Keratinocyte (primary cell): ENCODE measurements around the gene NAT9. TPM values are rescaled to one million over a fixed set of nuclear protein-coding genes. Genes with fewer than 3 reads are reported as not detected.

ENCODE experiments used
- DNase-seq: peaks from one replicate; pipeline ENCODE4 v3.0.0-alpha.2; 2011; ENCODE audit warnings: low read depth, missing footprints, low spot score
- FAIRE-seq: peaks from 2 replicates; lab custom pipeline; 2011; peaks lifted over from hg19 to GRCh38; lab: Jason Lieb, UNC
- H2AFZ ChIP-seq: 2 replicates; pipeline ENCODE4 v1.6.0; 2012; ENCODE audit warnings: low read length, control low read depth, inconsistent platforms; ENCODE audit not compliant: control insufficient read depth
- H3K27ac ChIP-seq: 2 replicates; pipeline ENCODE4 v1.5.1; 2011; ENCODE audit warnings: low read length; ENCODE audit not compliant: control insufficient read depth, insufficient read depth
- H3K27me3 ChIP-seq: 3 replicates; pipeline ENCODE4 v1.6.0; 2011; ENCODE audit warnings: low read length; ENCODE audit not compliant: control insufficient read depth, insufficient read depth; ENCODE audit errors: extremely low read depth
- H3K36me3 ChIP-seq, 2 experiments: 2 replicates in 1 of 2; 3 replicates in 1 of 2; pipeline ENCODE4 v1.5.1; 2011; ENCODE audit warnings: low read length in 2 of 2, mild to moderate bottlenecking in 1 of 2; ENCODE audit not compliant: control insufficient read depth in 2 of 2, insufficient read depth in 2 of 2; ENCODE audit errors: extremely low read depth in 1 of 2
- H3K4me1 ChIP-seq: 3 replicates; pipeline ENCODE4 v1.5.1; 2011; ENCODE audit warnings: low read length; ENCODE audit not compliant: control insufficient read depth, insufficient read depth; ENCODE audit errors: extremely low read depth
- H3K4me2 ChIP-seq: 3 replicates; pipeline ENCODE4 v1.6.0; 2011; ENCODE audit warnings: low read depth, low read length; ENCODE audit not compliant: control insufficient read depth, insufficient read depth; ENCODE audit errors: extremely low read depth
- H3K4me3 ChIP-seq, 3 experiments: fragments of 200-600 bp in 1 of 3; sonication (generic) in 1 of 3; 2 replicates in 2 of 3; 3 replicates in 1 of 3; pipeline ENCODE4 v1.5.1; 2011 to 2016; ENCODE audit warnings: low read length in 3 of 3, mild to moderate bottlenecking in 3 of 3, control low read depth in 2 of 3, inconsistent platforms in 1 of 3, low read depth in 1 of 3, mixed read lengths in 1 of 3, mixed run types in 1 of 3, moderate library complexity in 1 of 3; ENCODE audit not compliant: control insufficient read depth in 2 of 3, insufficient read depth in 2 of 3; ENCODE audit errors: extremely low read depth in 1 of 3
- H3K79me2 ChIP-seq: 2 replicates; pipeline ENCODE4 v1.6.0; 2012; ENCODE audit warnings: low read length; ENCODE audit not compliant: control insufficient read depth, insufficient read depth
- H3K9ac ChIP-seq: 3 replicates; pipeline ENCODE4 v1.6.0; 2011; ENCODE audit warnings: low read length; ENCODE audit not compliant: control insufficient read depth, insufficient read depth; ENCODE audit errors: extremely low read depth
- H3K9me1 ChIP-seq: 3 replicates; pipeline ENCODE4 v1.6.0; 2011; ENCODE audit warnings: low read length; ENCODE audit not compliant: control insufficient read depth, insufficient read depth; ENCODE audit errors: extremely low read depth
- H3K9me3 ChIP-seq: 2 replicates; pipeline ENCODE4 v1.5.1; 2012; ENCODE audit warnings: low read depth, low read length; ENCODE audit not compliant: control insufficient read depth
- H4K20me1 ChIP-seq: 3 replicates; pipeline ENCODE4 v1.6.0; 2011; ENCODE audit warnings: low read length; ENCODE audit not compliant: control insufficient read depth, insufficient read depth; ENCODE audit errors: extremely low read depth
- CTCF ChIP-seq, 3 experiments: IDR thresholded peaks in 1 of 3; conservative IDR thresholded peaks in 1 of 3; optimal IDR thresholded peaks in 1 of 3; 2 replicates in 2 of 3; 3 replicates in 1 of 3; pipeline versions ENCODE3 to v1.5.1; 2011; ENCODE audit warnings: low read length in 3 of 3, mild to moderate bottlenecking in 3 of 3, moderate library complexity in 2 of 3, control low read depth in 1 of 3, inconsistent platforms in 1 of 3; ENCODE audit not compliant: insufficient read depth in 2 of 3; ENCODE audit errors: extremely low read depth in 1 of 3
- EZH2 ChIP-seq: IDR thresholded peaks from one replicate; pipeline ENCODE4 v1.6.1; 2012; ENCODE audit warnings: inconsistent platforms, mild to moderate bottlenecking, low read length, moderate library complexity
- dilution Hi-C: fragments of 300-500 bp; cut with MboI; formaldehyde crosslinking; loops from one replicate; pipeline ENCODE4 v1.7.0; 2020; ENCODE audit warnings: low sequenced_read_pairs; ENCODE audit not compliant: extremely low pct_ligation_motif_present
- polyA plus RNA-seq, 5 experiments: library from polyadenylated mRNA; depleted of rRNA in 3 of 5; stranded (reverse) in 3 of 5; stranded (forward) in 1 of 5; unstranded in 1 of 5; fragments of >200 nt; gene quantifications; 1 replicate in 1 of 5; 2 replicates in 3 of 5; 3 replicates in 1 of 5; pipeline versions ENCODE4 v1.2.1 to v1.2.3, GENCODE V29; 2011 to 2012; ENCODE audit warnings: missing spikeins in 2 of 5, low read depth in 1 of 5, low replicate concordance in 1 of 5

The NAT9 gene
- polyA plus RNA-seq, 1 donor (not counting 4 experiments of a cell fraction or from before 2014, with no cell fraction given): 34.6 TPM

- Histone ChIP-seq H3K4me2 (no peak overlapping the region), H3K4me3 (no peak overlapping the region), H3K9me1 (no peaks in the 10 kb centered on the region), H3K27ac (no peak overlapping the region), H3K27me3 (peaks cover 6% of the 10 kb centered on the region), H3K9ac (no peak overlapping the region), H3K9me3 (no peaks in the 10 kb centered on the region), H3K36me3 (no peaks in the 10 kb centered on the region), H2AFZ (no peak overlapping the region), H4K20me1 (no peaks in the 10 kb centered on the region), H3K4me1 (no peaks in the 10 kb centered on the region), H3K79me2 (no peaks in the 10 kb centered on the region)
- no peak for DNase-seq
- TF ChIP-seq EZH2 (no peak), CTCF (optimal IDR thresholded peaks at IDR 0.05 in 1 of 3, IDR thresholded peaks at IDR 0.05 in 1 of 3, conservative IDR thresholded peaks at IDR 0.05 in 1 of 3; ENCODE audit: extremely low read depth in 1 of 3, insufficient read depth in 2 of 3, low read length in 3 of 3) (no peak)
- FAIRE-seq: no peak
- dilution Hi-C loops: no loop called here
These were observed 45.4 kb downstream of the NAT9 start for GRCh38 chr17:74730491-74731346.

- H2AFZ ChIP-seq: no peak overlapping the region
- no peaks in the 10 kb centered on the region for H3K9me1 ChIP-seq
- no peak overlapping the region for H3K9ac ChIP-seq
- TF ChIP-seq EZH2: no peak
- no peak for TF ChIP-seq CTCF (optimal IDR thresholded peaks at IDR 0.05 in 1 of 3, IDR thresholded peaks at IDR 0.05 in 1 of 3, conservative IDR thresholded peaks at IDR 0.05 in 1 of 3; ENCODE audit: extremely low read depth in 1 of 3, insufficient read depth in 2 of 3, low read length in 3 of 3)
- no peak for DNase-seq
- dilution Hi-C loops: no loop called here
- no peaks in the 10 kb centered on the region for H4K20me1 ChIP-seq
- no peak overlapping the region for H3K27ac ChIP-seq
- no peak overlapping the region for H3K4me2 ChIP-seq
- H3K4me1 ChIP-seq: no peaks in the 10 kb centered on the region
- H3K9me3 ChIP-seq: no peaks in the 10 kb centered on the region
- H3K4me3 ChIP-seq: no peak overlapping the region
- H3K27me3 ChIP-seq: no peaks in the 10 kb centered on the region
- FAIRE-seq: no peak
- no peaks in the 10 kb centered on the region for H3K79me2 ChIP-seq
- H3K36me3 ChIP-seq: no peaks in the 10 kb centered on the region
These were observed 46.3 kb downstream of the NAT9 start for GRCh38 chr17:74729866-74730265.
